K562 (cell line): ENCODE measurements around the gene MYO3B.

Source experiments
- SMARCA4 ChIP-seq: fragments of 450-650 bp; IDR thresholded peaks from 2 replicates; pipeline ENCODE4 v1.6.1; 2016
- TF ChIP-seq, protein P1 (sequence below), 3 experiments: IDR thresholded peaks in 2 of 3; conservative IDR thresholded peaks in 1 of 3; 2 replicates each; pipeline ENCODE4 v1.5.1; 2011 to 2012; ENCODE audit warnings: low read length in 3 of 3, mild to moderate bottlenecking in 3 of 3, control low read depth in 2 of 3, improper control_type of control experiment in 1 of 3, inconsistent platforms in 1 of 3, low read depth in 1 of 3, mixed read lengths in 1 of 3, moderate library complexity in 1 of 3; ENCODE audit not compliant: insufficient read depth in 2 of 3
- TF ChIP-seq, protein P2 (sequence below): sonication (generic); formaldehyde crosslinking; IDR thresholded peaks from 2 replicates; pipeline ENCODE4 v1.9.0; 2022; ENCODE audit warnings: mild to moderate bottlenecking, missing genetic modification reagents
- TF ChIP-seq, protein P3 (sequence below): IDR thresholded peaks from 2 replicates; pipeline ENCODE4 v1.6.1; 2016; ENCODE audit warnings: missing genetic modification characterization, missing compliant biosample characterization
- TF ChIP-seq, protein P4 (sequence below): fragments of 450-650 bp; IDR thresholded peaks from 2 replicates; pipeline ENCODE4 v1.6.1; 2014; ENCODE audit warnings: low read depth, mild to moderate bottlenecking, moderate library complexity, borderline replicate concordance

DNA sequence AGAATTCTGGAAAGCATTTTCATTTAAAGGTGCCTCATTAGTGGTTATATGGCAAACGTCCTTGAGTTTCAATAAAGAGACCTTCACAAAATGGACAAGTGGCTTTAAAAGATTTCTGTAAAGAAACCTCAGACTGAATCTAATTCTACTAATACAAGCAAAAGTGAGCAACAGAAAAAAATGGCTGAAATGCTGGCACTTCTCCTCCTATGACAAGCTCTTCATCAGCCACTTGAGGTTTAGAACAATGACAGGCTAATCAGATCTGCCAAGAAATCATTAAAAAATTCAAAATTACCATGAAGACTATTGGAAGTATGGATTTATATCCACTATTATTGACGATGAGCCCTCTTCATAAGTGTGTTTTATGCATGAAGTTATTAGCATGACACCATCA is 71.8 kb downstream of the MYO3B start:
- TF ChIP-seq, protein P1, sequence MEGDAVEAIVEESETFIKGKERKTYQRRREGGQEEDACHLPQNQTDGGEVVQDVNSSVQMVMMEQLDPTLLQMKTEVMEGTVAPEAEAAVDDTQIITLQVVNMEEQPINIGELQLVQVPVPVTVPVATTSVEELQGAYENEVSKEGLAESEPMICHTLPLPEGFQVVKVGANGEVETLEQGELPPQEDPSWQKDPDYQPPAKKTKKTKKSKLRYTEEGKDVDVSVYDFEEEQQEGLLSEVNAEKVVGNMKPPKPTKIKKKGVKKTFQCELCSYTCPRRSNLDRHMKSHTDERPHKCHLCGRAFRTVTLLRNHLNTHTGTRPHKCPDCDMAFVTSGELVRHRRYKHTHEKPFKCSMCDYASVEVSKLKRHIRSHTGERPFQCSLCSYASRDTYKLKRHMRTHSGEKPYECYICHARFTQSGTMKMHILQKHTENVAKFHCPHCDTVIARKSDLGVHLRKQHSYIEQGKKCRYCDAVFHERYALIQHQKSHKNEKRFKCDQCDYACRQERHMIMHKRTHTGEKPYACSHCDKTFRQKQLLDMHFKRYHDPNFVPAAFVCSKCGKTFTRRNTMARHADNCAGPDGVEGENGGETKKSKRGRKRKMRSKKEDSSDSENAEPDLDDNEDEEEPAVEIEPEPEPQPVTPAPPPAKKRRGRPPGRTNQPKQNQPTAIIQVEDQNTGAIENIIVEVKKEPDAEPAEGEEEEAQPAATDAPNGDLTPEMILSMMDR (IDR thresholded peaks at IDR 0.05 in 2 of 3, conservative IDR thresholded peaks at IDR 0.05 in 1 of 3; ENCODE audit: insufficient read depth in 2 of 3, low read depth in 1 of 3, low read length in 3 of 3) = no peak
- TF ChIP-seq, protein P2, sequence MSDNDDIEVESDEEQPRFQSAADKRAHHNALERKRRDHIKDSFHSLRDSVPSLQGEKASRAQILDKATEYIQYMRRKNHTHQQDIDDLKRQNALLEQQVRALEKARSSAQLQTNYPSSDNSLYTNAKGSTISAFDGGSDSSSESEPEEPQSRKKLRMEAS (CRISPR knock-in tag) = no peak
- no peak for TF ChIP-seq SMARCA4
- TF ChIP-seq, protein P3, sequence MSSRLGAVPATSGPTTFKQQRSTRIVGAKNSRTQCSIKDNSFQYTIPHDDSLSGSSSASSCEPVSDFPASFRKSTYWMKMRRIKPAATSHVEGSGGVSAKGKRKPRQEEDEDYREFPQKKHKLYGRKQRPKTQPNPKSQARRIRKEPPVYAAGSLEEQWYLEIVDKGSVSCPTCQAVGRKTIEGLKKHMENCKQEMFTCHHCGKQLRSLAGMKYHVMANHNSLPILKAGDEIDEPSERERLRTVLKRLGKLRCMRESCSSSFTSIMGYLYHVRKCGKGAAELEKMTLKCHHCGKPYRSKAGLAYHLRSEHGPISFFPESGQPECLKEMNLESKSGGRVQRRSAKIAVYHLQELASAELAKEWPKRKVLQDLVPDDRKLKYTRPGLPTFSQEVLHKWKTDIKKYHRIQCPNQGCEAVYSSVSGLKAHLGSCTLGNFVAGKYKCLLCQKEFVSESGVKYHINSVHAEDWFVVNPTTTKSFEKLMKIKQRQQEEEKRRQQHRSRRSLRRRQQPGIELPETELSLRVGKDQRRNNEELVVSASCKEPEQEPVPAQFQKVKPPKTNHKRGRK (tag) = no peak
- TF ChIP-seq, protein P4, sequence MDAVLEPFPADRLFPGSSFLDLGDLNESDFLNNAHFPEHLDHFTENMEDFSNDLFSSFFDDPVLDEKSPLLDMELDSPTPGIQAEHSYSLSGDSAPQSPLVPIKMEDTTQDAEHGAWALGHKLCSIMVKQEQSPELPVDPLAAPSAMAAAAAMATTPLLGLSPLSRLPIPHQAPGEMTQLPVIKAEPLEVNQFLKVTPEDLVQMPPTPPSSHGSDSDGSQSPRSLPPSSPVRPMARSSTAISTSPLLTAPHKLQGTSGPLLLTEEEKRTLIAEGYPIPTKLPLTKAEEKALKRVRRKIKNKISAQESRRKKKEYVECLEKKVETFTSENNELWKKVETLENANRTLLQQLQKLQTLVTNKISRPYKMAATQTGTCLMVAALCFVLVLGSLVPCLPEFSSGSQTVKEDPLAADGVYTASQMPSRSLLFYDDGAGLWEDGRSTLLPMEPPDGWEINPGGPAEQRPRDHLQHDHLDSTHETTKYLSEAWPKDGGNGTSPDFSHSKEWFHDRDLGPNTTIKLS = no peak
